ENCODE results near the gene KCTD16.

KCTD16 gene

DNA sequence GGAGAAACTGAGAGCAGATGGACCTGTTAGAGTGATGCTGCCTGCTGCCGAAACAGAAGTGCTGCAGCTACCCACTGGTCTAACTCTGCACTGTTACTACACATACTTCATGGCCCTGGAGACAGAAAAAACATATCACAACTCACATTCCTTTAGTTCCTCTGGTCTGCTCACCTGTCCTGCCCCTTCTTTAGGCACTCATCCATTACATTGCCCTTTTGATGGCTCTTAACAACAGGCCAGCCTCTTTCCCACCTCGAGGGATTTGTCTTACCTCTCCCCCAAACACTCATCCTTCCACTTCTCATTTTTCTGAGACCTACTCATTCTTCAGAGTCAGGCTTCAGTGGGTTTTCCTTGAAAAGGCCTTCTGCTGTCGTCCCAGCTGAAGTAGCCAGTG lies 49.2 kb downstream of the KCTD16 start:
- DNase-seq = no peak

DNA sequence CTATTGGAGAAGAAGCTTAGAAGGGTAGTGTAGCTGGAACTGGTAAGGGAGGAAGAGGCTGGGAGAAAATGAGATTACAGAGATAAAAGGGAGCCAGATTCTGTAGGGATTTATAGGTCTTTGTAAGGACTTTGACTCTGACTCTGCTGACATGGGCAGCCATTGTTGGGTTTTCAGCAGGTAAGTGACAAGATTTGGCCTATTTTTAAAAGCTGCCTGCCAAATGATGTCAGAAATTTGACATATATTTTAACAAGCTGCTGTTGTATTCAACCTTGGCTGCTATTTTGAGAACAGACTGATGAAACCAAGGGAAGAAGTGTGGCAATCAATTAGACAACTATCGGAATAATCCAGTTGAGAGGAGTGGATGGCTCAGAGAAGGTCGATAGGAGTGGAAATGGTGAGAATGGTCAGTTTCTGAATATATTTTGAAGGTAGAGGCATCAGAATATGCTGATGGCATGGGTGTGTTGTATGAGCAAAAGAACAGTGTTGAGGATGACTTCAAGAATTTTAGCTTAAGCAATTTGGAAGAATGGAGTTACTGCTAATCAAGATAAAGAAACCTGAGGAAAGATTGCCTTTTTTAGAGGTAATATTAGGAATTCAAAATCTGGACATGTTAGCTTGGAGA lies 56.8 kb downstream of the KCTD16 start:
- no peak for DNase-seq

DNA sequence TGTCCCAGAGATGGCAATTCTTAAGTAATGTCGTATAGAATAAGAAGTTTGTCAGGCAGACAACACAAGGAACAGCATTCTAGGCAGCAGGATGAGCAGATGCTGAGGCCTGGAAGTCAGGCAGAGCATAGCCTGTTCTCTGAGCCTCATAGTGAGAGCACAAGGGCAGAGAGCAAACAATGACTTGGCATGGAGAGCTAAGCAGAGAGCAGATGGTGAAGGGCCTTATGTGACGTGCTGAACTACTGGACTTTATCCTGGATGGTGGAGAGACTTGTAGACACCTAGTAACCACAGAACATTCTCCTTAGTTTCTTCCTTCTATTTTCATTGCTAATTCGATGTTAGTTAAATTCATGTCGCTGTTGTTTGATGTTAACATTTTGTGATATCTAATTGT lies 60.1 kb downstream of the KCTD16 start:
- no peak for DNase-seq

DNA sequence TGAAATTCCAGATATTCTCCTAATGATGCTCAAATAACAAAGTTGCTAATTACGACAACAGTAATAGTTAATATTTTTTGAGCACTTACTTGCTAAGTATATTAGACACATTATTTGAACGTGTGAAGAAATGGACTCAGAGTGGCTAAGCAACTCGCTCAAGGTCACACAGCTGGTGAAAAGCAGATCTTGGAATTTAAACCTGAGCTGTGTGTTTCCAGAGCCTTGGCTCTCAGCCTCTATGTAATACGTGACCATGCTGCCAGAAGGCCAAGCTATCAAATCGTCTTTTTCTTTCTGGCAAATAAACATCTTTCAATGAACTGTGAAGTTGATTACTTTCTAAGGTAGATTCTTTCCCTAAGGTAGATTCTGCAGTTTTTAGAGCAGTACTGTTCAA lies 61.6 kb downstream of the KCTD16 start:
- DNase-seq = no peak

GRCh38 chr5:144236499-144236898 lies 65.8 kb downstream of the KCTD16 start:
- DNase-seq = no peak

DNA sequence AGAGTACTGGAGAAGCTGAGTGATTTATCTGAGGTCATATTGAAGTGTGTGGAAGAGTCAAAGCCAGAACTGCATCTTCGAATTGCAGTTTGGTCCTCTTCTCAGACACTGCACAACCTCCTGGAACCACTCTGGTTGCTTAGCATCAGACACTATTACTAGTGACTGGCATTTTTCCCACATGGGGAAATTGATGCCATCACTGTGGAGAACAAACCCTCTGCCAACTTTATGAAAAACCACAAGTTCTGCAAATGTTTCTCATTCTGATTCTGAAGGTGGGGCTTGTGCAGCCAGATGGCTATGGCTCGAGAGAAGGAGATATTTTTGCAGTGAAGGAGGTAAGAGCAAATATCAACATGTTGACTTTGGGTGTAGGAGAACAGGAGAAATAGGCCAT lies 67.2 kb downstream of the KCTD16 start:
- peak in 1 of 2 experiments; percentile 21 for DNase-seq

GRCh38 chr5:144247131-144247530 lies 76.5 kb downstream of the KCTD16 start:
- DNase-seq = no peak

- DNase-seq = no peak
Measured at GRCh38 chr5:144248015-144248414, 77.3 kb downstream of the KCTD16 start.

DNA sequence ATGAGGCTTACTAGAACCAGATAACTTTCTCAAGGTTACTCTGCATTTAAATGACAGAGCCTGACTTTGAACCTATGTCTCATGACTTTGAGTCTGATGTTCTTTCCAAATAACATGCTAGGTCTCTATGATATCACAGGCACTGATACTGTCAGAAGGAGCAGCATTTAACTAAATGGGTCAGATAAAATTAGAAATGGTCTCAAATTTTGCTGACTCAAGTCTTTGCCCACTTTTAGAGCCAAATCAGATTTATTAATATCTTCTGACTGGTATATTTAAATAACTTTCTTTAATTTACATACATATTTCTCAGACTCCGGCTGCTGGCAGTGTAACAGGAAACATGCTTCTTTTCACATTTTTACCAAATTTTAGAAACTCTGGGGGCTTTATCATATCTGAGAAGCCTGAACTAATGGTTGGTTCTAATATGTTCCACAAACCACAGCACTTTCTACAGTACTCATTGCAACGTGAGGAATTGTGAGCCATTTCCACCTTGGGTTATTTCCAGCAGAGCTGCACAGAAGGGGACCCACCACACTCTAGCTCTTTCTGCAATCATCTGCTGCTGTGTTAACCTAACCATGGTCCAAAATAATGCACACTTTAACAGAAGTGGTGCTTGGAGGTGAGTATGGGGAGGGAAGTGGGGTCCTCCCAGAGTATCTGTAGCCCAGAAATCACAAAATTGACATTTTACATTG lies 79.2 kb downstream of the KCTD16 start:
- no peak for DNase-seq

DNA sequence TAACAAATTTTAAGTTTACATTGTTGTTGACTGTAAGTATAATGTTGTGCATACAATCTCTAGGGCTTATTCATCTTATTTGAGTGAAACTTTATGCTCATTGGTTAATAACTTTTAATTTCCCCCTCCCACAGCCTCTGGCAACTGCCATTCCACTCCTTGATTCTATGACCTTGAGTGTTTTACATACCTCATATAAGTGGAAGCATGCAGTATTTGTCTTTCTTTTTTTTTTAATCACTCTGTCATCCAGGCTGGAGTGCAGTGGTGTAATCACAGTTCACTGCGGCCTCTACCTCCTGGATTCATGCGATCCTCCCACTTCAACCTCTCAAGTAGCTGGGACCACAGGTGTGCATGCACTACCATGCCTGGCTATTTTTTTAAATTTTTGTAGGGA lies 83.9 kb downstream of the KCTD16 start:
- DNase-seq = no peak

DNA sequence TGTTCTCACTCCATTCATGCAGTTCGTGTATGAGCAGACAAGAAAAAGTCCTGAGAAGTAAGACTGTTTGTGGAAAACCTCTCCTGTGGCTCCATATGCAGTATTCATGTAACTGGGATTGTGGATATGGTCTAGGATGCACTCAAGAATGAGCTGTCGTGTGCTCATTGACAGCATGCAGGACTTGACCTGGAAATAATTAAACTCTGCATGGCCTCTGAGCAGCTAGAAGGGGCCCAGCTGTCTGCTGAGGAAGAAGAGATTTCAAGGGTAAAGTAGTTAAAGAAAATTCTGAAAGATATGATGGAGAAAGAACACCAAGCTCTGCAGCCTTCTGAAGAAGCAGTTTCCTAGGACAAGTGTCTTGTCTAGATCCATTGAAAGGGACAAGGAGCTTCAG lies 89.4 kb downstream of the KCTD16 start:
- no peak for DNase-seq

- no peak for DNase-seq
Measured at GRCh38 chr5:144265643-144266247, 95.1 kb downstream of the KCTD16 start.

- DNase-seq = no peak
Measured at GRCh38 chr5:144267961-144268513, 97.4 kb downstream of the KCTD16 start.

GRCh38 chr5:144273232-144274027 lies 102.8 kb downstream of the KCTD16 start:
- no peak for DNase-seq

DNA sequence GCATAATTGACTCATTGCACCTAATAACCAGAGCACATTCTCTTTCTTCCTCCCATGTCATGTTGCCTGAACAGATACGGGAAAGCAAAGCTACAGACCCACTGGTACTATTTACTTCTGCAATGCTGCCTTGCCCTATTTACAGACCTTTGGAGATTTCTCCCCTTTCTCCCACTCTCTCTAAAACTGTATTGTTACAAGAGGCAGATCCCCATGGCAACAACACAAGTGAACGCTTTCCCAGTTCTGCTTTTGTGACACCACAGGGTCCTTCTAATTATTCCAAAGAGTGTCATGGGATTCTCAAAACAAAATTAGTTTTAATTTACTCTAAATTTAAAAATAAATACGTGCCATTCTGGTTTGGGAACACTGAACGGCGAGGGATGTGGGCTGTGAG lies 104.7 kb downstream of the KCTD16 start:
- DNase-seq = no peak

DNA sequence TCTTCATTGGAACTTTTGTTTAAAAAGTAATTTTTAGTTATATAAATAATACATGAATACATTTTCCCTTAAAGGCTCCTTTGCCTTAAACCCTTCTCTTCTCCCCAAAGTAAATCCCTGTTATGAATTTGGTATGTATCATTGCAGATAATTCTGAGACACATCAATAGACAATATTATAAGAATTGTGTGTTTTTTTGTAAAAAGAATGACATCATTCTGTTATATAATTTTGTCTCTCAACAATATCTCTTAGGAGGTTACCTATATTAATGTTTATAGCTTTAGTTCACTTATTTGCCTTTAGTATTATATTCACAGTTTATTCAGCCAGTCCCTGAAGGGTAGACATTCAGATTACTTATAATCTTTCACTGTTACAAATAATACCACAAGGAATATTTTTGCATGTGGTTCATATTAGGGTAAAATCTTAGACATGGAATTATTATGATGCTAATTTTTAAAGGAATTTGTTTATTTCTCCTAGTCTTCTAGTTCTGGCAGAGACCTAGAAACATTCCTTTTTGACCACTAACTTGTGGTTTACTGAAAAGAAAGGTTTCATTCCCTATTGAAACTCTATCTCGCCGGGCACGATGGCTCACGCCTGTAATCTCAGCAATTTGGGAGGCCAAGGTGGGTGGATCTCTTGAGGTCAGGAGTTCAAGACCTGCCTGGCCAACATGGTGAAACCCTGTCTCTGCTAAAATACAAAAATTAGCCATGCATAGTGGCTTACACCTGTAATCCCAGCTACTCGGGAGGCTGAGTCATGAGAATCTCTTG lies 105.6 kb downstream of the KCTD16 start:
- DNase-seq = no peak

- DNase-seq = no peak
Measured at GRCh38 chr5:144281784-144282183, 111.1 kb downstream of the KCTD16 start.

DNA sequence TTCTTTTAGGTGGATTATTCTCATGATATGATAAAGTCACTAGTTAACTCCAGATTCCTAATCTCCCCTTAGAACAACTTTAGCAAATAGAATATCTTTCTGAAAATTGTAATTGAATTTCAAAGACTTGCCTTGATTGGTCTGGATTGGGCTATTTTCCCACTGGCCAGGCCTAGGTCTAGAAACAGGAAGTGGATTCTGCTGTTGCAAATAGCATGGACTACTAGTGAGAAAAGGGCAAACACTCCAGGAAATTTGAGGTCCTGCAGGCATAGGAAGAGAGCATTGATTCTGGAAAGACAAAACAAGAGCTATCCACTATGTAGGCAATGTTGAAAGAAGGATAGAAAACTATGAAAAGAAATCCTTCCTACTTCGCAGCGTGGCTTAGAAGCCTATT lies 113.4 kb downstream of the KCTD16 start:
- DNase-seq = no peak

GRCh38 chr5:144284931-144285502 lies 114.3 kb downstream of the KCTD16 start:
- DNase-seq = no peak

DNA sequence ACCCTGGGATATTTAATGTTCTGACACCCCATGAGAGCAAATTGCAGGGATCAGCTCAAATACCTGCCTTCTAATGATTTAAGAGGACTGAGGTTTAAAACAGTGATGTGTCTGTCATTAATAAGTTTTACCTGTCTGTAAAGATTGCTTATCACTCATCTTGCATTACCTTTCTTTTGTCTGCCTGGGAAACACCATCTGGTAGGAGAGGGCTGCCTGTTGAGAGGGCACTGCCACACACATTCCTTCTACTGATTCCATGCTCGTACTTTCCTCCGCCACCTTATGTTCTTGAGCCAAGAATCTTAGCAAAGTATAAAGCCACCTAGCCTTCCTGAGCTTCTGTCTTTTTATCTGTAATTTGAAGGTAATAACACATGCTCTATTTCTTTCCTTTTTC lies 118.6 kb downstream of the KCTD16 start:
- no peak for DNase-seq

GRCh38 chr5:144292029-144292428 lies 121.4 kb downstream of the KCTD16 start:
- DNase-seq = no peak

DNA sequence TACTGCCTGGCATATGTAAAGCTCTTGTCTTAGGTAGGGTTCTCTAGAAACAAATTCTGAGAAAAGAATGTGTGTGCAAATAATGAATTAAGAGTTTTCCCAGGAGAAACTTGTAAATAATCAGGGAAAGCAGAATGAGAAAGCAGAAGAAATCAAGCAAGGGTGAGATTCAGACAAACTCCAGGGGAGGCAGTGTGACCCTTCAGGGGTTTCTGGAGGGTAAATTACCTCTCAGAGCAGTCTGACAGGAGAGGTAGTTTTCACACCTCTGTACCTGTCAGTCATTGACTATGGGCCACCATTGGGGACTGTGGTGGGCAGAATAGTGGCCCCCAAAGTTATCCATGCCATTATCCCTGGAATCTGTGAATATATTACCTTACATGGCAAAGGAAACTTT lies 124.6 kb downstream of the KCTD16 start:
- DNase-seq = no peak

All from Kasumi-1 (cell line).